Embryonic facial prominence (tissue), 1 donor: Measurements from ENCODE around the gene SNAPC4.
"Not testable (repeated sequence)": the region's sequence is repeated elsewhere in the genome, so short reads cannot be mapped to it uniquely, and the experiment has no call there.

Experiments used
- DNase-seq: peaks from one replicate; pipeline ENCODE4 v3.0.0-alpha.2; 2016; ENCODE audit errors: extremely low spot score

The SNAPC4 gene

DNA sequence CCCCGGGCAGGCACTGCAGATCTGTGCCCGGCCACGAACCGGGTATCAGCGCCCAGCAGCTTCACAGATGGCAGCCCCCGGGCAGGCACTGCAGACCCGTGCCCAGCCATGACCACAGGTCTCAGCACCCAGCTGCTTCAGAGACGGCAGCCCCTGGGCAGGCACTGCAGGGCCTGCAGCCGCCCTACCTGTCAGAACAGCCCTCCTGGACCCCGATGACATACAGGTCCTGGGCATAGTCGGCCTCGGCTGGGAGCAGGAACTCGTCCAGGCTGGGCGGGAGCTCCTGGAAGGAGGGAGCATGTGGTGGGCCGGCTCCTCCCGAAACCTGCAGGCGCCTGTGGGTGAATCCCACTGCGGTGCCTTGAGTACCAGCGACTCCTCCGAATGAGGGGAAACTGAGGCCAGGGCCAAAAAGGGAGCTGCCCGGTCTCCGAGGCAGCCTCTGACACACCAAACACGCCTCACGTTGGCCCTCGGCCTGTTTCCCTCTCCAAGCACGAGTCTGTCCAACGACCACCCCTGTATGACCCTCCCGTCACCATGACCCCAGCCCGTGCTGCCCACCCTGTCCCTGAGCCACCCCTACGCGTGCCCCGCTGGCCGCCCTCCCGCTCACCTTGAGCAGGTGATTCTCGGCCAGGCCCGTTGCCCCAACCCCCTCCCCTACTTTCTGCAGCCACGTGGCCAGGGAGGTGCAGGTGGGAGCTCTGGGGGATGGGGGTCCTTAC lies 34.0 kb upstream of the SNAPC4 start:
- no peak for DNase-seq

DNA sequence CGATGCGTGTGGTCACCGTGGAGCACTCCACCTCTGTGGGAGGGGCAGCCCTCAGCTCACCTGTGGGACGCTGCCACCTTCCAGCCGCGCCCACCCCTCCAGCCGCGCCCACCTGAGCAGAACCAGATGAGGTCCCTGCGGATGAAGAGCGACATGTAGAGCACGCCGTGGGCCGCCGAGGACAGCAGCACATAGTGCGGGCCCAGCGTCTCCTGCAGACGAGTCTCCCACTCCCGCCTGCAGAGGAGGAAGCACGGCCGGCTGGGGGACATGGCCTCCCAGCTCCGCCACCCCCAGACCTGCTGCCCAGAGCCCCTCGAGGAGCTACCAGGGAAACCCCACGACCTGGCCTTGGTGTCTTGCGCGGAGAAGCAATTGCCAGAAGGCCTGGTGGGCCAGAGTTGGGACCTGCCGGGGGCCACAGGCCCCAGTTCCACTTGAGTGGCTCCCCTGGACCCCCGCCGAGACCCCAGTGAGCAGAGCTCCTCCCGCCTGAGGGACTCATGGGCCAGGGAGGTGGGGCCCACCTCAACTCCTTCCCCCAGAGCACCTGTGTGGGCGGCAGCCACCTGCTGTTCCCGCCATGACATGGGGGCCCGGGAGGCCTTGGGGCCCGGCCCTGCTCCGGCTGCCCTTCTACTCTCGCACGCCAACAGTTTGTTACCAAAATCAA lies 33.2 kb upstream of the SNAPC4 start:
- no peak for DNase-seq

DNA sequence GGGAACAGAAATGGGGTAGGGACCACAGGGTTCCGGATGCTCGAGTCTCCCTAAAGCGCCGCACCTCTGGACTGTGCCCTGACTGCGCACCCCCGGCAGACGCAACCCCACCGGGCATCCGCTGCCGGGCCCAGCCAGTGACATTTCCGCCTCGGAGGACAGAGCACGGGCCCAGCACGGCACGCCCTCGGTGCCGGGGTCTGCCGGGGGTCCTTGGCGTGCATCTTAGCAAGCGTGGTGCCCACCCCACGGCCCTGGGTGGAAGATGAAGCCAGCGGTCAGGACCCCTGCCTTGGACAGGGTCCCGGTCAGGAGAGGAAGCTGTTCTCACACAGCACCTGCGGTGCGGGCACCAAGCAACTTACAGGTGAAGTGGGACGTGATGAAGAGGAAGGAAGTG lies 32.6 kb upstream of the SNAPC4 start:
- DNase-seq = no peak

GRCh38 chr9:136431782-136432350 lies 31.9 kb upstream of the SNAPC4 start:
- DNase-seq = no peak

DNA sequence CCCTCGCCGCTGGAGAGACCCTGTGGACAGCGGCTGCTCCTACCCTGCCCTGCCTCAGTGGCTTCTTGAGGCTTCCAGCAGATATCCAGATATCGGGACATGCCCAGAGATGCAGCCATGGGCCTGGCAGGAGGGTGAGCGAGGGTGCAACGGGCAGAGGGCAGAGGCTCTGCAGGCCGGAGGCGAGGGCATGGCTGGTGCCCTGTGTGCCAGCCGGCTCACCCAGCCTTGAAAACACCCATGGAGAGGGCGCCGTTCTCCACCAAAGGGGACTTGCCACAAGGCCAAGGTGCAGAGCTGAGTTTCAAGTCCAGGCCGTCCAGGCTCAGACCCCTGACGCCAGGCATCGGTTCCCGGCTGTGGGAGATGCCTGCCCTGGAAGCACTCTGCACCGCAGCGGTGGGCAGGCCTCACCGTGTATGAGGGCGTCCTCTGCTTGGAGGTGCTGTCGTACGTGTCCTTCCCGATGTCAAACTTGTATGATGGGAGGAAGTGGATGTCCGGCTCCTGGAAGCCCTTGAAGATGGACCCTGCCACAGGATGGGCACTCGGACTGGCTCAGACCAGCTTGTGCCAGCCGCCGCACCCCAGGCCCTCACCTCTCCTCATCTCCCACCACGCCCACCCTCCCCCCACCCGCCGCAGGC lies 30.7 kb upstream of the SNAPC4 start:
- DNase-seq = no peak

DNA sequence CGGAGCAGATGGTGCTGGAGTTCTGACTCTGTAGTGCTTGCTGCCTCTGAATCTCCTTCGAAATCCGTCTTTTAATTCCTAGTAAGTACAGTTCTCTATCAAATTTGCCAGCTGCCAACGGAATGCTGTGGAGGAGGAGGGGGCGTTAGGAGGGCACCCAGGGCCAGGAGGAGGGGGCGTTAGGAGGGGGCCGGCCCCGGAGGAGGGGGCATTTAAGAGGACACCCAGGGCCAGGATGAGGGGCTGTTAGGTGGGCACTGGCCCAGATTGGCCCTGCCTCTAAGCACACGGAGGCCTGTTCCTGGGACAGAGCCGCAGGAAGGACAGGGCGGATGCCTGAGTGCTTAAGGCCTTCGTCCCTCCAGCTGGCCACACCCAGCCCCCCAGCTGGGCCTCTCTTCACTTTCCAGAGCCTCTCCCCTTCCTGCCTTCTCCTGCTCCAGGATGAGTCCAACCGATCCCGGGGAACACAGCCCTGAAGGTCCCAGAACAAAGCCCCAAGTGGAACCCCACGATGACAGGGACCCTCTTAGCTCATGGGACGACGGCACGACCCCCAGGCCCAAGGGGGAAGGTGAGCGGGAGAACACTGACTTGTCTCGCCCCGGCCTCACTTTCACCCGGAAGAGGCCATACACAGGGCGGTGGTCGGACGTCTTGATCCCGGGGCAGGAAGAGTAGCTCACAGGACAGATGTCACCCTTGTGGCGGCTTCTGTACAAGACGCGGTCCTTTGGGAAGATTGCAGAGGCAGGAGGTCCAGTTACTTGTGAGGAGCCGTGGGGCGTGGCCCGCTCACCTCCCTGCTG lies 29.9 kb upstream of the SNAPC4 start:
- DNase-seq = no peak

DNA sequence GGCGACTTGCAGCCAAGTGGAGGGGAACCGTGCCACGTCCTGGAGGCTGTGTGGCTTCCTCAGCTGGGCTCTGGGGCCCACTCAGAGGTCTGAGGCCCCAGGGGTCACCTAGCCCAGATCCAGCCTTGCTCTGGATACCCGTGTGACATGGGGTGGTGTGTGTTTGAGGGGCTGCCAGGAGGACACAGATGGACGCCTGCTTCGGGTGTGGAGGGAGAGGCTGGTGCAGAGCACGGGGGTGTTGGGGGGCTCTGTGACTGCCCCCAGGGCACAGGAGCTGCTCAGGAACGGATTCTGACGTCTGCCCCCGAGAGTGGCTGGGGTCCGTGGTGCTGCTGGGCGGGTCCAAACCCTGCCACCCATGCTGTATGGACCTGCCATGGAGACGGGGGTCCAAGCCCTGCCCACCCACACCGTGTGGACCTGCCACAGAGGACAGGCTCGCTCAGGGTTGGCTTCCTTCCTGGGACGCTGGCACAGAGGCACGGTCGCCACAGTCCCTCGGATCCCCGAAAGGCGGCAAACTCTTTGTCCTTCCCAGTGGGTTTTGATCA lies 29.2 kb upstream of the SNAPC4 start:
- no peak for DNase-seq

DNA sequence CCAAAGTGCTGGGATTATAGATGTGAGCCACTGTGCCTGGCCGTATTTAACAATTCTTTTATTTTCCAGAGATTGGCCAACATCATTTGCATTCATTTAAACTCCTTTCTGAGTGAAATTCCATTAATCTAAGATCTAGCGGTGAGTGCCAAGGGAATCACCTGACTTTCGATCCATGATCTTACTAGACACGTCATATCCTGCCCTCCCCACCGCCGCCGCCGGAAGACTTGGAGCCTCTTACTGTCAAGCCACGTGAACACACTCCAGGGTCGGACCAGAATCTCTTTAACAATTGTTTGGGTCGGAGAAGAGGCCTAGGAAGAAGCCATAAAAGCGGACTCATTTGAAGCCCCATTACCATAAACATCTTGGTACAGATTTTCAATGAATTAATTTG lies 26.8 kb upstream of the SNAPC4 start:
- DNase-seq = no peak

- DNase-seq = not testable (repeated sequence)
Measured at GRCh38 chr9:136425367-136425766, 25.4 kb upstream of the SNAPC4 start.

- DNase-seq = no peak
Measured at GRCh38 chr9:136424750-136425362, 24.9 kb upstream of the SNAPC4 start.

- DNase-seq = no peak
Measured at GRCh38 chr9:136423432-136424146, 23.6 kb upstream of the SNAPC4 start.

- DNase-seq = no peak
Measured at GRCh38 chr9:136422876-136423275, 22.9 kb upstream of the SNAPC4 start.

- no peak for DNase-seq
Measured at GRCh38 chr9:136421791-136422190, 21.8 kb upstream of the SNAPC4 start.

GRCh38 chr9:136419092-136419420 lies 19.1 kb upstream of the SNAPC4 start:
- no peak for DNase-seq

GRCh38 chr9:136418182-136419091 lies 18.5 kb upstream of the SNAPC4 start:
- DNase-seq = no peak

DNA sequence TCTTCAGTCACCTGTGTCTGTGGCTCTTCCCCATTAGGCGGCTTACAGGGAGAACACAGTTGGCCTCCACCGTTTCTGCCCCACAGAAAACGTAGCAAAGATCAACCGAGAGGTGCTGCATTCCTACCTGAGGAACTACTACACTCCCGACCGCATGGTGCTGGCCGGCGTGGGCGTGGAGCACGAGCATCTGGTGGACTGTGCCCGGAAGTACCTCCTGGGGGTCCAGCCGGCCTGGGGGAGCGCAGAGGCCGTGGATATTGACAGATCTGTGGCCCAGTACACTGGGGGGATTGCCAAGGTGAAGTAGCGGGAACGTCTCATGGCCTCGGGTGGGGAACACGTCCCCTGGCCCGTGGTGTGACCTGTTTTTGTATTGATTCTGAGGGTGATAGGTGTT lies 16.9 kb upstream of the SNAPC4 start:
- DNase-seq = no peak

GRCh38 chr9:136416427-136416826 lies 16.5 kb upstream of the SNAPC4 start:
- DNase-seq = no peak

DNA sequence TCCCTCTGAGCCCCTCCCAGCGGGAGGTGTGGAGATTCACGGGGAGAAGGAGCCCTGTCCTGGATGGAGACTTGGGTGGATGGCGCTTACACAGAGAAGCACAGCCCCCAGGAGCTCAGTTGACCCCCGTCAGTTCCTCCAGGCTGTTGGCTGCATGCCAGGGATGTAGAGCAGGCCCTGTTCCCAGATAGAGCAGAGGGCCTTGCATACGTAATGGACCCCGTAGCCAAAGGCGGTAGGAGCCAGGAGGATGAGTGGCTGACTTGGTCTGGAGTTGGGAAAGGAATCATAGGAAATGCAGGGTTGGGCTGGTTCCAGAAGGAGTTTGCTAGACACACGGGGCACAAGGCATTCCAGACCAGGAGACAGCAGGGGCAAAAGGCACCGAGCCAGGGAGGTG lies 13.0 kb upstream of the SNAPC4 start:
- DNase-seq = no peak

DNA sequence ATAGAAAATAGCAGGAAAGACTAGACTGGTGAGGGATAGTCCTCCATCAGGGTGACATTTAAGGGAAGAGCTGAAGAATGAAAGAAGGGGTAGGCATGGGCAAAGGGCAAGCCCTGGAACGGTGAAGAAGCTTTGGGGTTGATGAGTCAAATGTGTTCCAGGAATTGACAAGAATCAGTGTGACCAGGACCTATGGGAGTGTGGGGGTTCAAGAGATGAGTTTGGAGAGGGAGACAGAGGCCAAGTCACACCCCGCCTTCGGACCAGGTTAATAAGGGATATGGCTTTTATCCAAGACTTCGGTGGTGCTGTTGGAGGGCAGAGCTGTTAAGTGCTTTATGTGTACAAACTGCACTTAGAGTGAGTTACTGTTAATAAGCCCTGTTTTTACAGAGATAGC lies 11.4 kb upstream of the SNAPC4 start:
- DNase-seq = no peak
